Sigmoid colon (tissue), 4 donors: ENCODE data around the gene OR52I1.

ENCODE experiments used
- EP300 ChIP-seq, 4 donors: sonication (generic); formaldehyde crosslinking; IDR thresholded peaks; one replicate each; pipeline ENCODE4 v1.6.1; 2017; ENCODE audit warnings: antibody characterized with exemption in 4 of 4
- POLR2A ChIP-seq, 2 donors: fragments of 450-650 bp; IDR thresholded peaks; one replicate each; pipeline ENCODE4 v1.6.1; 2016; ENCODE audit warnings: antibody characterized with exemption in 2 of 2, mild to moderate bottlenecking in 2 of 2, moderate library complexity in 2 of 2
- POLR2AphosphoS5 ChIP-seq, 4 donors: sonication (generic); formaldehyde crosslinking; IDR thresholded peaks; one replicate each; pipeline ENCODE4 v1.6.1; 2017; ENCODE audit warnings: antibody characterized with exemption in 4 of 4
- TF ChIP-seq, protein P1 (sequence below), 4 experiments: fragments of 450-650 bp in 3 of 4; fragments of 200-600 bp in 1 of 4; IDR thresholded peaks; one replicate each; pipeline ENCODE4 v1.5.1; 2016 to 2019; ENCODE audit warnings: antibody characterized with exemption in 4 of 4, mild to moderate bottlenecking in 3 of 4, moderate library complexity in 2 of 4

DNA sequence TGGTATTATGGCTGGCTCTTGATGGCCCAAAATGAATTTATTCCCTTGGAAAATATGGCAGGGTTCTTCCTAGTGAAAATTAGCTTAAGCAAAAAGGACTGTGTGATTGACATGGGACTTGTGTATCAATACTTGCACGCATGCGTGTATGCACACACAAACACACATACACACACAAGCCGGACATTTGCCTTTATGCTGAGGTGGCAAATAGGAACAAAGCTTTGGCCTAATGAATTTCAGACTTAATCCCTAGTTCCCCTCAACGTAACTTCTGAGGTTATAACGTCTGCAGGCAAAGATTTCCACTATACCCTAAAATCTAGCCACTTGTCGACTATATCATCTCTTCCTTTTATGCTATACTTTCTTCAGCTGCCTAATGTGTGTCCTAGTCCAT lies 15.2 kb upstream of the OR52I1 start:
- TF ChIP-seq, protein P1, sequence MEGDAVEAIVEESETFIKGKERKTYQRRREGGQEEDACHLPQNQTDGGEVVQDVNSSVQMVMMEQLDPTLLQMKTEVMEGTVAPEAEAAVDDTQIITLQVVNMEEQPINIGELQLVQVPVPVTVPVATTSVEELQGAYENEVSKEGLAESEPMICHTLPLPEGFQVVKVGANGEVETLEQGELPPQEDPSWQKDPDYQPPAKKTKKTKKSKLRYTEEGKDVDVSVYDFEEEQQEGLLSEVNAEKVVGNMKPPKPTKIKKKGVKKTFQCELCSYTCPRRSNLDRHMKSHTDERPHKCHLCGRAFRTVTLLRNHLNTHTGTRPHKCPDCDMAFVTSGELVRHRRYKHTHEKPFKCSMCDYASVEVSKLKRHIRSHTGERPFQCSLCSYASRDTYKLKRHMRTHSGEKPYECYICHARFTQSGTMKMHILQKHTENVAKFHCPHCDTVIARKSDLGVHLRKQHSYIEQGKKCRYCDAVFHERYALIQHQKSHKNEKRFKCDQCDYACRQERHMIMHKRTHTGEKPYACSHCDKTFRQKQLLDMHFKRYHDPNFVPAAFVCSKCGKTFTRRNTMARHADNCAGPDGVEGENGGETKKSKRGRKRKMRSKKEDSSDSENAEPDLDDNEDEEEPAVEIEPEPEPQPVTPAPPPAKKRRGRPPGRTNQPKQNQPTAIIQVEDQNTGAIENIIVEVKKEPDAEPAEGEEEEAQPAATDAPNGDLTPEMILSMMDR (IDR thresholded peaks at IDR 0.05) = no peak
- TF ChIP-seq POLR2AphosphoS5 (IDR thresholded peaks at IDR 0.05) = no peak
- TF ChIP-seq POLR2A (IDR thresholded peaks at IDR 0.05) = no peak
- TF ChIP-seq EP300 (IDR thresholded peaks at IDR 0.05) = no peak
